Measurements from ENCODE around the gene KCNJ6.

The KCNJ6 gene

GRCh38 chr21:37808261-37808660 is 108.0 kb downstream of the KCNJ6 start:
- no peak for DNase-seq

GRCh38 chr21:37805266-37805665 is 111.0 kb downstream of the KCNJ6 start:
- DNase-seq = no peak

GRCh38 chr21:37804001-37804400 is 112.3 kb downstream of the KCNJ6 start:
- no peak for DNase-seq

- no peak for DNase-seq
Observed at GRCh38 chr21:37803101-37803651, 113.1 kb downstream of the KCNJ6 start.

GRCh38 chr21:37800456-37801061 is 115.7 kb downstream of the KCNJ6 start:
- DNase-seq = no peak

GRCh38 chr21:37800057-37800455 is 116.2 kb downstream of the KCNJ6 start:
- DNase-seq = no peak

- no peak for DNase-seq
Observed at GRCh38 chr21:37799211-37800056, 116.8 kb downstream of the KCNJ6 start.

GRCh38 chr21:37797403-37797802 is 118.9 kb downstream of the KCNJ6 start:
- no peak for DNase-seq

- DNase-seq = no peak
Observed at GRCh38 chr21:37796011-37796410, 120.2 kb downstream of the KCNJ6 start.

- DNase-seq = no peak
Observed at GRCh38 chr21:37793660-37794059, 122.6 kb downstream of the KCNJ6 start.

- DNase-seq = no peak
Observed at GRCh38 chr21:37792046-37792445, 124.2 kb downstream of the KCNJ6 start.

GRCh38 chr21:37790905-37791304 is 125.4 kb downstream of the KCNJ6 start:
- DNase-seq = no peak

GRCh38 chr21:37788503-37788902 is 127.8 kb downstream of the KCNJ6 start:
- no peak for DNase-seq

GRCh38 chr21:37787456-37787855 is 128.8 kb downstream of the KCNJ6 start:
- DNase-seq = no peak

GRCh38 chr21:37784591-37785318 is 131.5 kb downstream of the KCNJ6 start:
- DNase-seq = no peak

- DNase-seq = no peak
Observed at GRCh38 chr21:37783016-37783415, 133.2 kb downstream of the KCNJ6 start.

- no peak for DNase-seq
Observed at GRCh38 chr21:37780991-37781983, 135.0 kb downstream of the KCNJ6 start.

GRCh38 chr21:37771181-37771580 is 145.1 kb downstream of the KCNJ6 start:
- no peak for DNase-seq

- DNase-seq = no peak
Observed at GRCh38 chr21:37770461-37770860, 145.8 kb downstream of the KCNJ6 start.

- DNase-seq = no peak
Observed at GRCh38 chr21:37769656-37770055, 146.6 kb downstream of the KCNJ6 start.

GRCh38 chr21:37767984-37768383 is 148.3 kb downstream of the KCNJ6 start:
- no peak for DNase-seq

- DNase-seq = no peak
Observed at GRCh38 chr21:37766129-37766528, 150.1 kb downstream of the KCNJ6 start.

Measured in GF-D8 (cell line).